IPS-11a (cell line): ENCODE results near the gene ENO4.

Source experiments
- H3K4me3 ChIP-seq: one replicate; pipeline ENCODE4 v1.5.1; 2013; ENCODE audit warnings: low read depth, low read length, control low read depth

ENO4 gene

GRCh38 chr10:116866987-116867595 lies 17.8 kb downstream of the ENO4 start:
- H3K4me3 ChIP-seq = no peak overlapping the region

GRCh38 chr10:116868198-116868676 lies 18.9 kb downstream of the ENO4 start:
- no peak overlapping the region for H3K4me3 ChIP-seq

- H3K4me3 ChIP-seq = no peak overlapping the region
Observed at GRCh38 chr10:116868722-116869121, 19.4 kb downstream of the ENO4 start.

GRCh38 chr10:116870949-116871348 lies 21.6 kb downstream of the ENO4 start:
- H3K4me3 ChIP-seq = no peak overlapping the region

GRCh38 chr10:116873134-116873533 lies 23.8 kb downstream of the ENO4 start:
- no peak overlapping the region for H3K4me3 ChIP-seq

- no peak overlapping the region for H3K4me3 ChIP-seq
Observed at GRCh38 chr10:116875897-116876296, 26.6 kb downstream of the ENO4 start.

- H3K4me3 ChIP-seq = no peak overlapping the region
Observed at GRCh38 chr10:116877391-116877790, 28.1 kb downstream of the ENO4 start.

GRCh38 chr10:116878123-116878522 lies 28.8 kb downstream of the ENO4 start:
- no peak overlapping the region for H3K4me3 ChIP-seq

GRCh38 chr10:116879817-116880216 lies 30.5 kb downstream of the ENO4 start:
- no peak overlapping the region for H3K4me3 ChIP-seq

- H3K4me3 ChIP-seq = no peak overlapping the region
Observed at GRCh38 chr10:116880716-116881482, 31.6 kb downstream of the ENO4 start.

- no peak overlapping the region for H3K4me3 ChIP-seq
Observed at GRCh38 chr10:116882639-116883038, 33.3 kb downstream of the ENO4 start.

- no peak overlapping the region for H3K4me3 ChIP-seq
Observed at GRCh38 chr10:116886772-116887171, 37.5 kb downstream of the ENO4 start.

GRCh38 chr10:116888380-116889055 lies 39.2 kb downstream of the ENO4 start:
- H3K4me3 ChIP-seq = no peak overlapping the region

- no peak overlapping the region for H3K4me3 ChIP-seq
Observed at GRCh38 chr10:116889066-116889465, 39.8 kb downstream of the ENO4 start.

- no peak overlapping the region for H3K4me3 ChIP-seq
Observed at GRCh38 chr10:116891208-116891607, 41.9 kb downstream of the ENO4 start.

GRCh38 chr10:116892907-116893685 lies 43.8 kb downstream of the ENO4 start:
- no peak overlapping the region for H3K4me3 ChIP-seq

- H3K4me3 ChIP-seq = no peak overlapping the region
Observed at GRCh38 chr10:116893686-116894037, 44.4 kb downstream of the ENO4 start.

GRCh38 chr10:116899626-116900025 lies 50.3 kb downstream of the ENO4 start:
- no peak overlapping the region for H3K4me3 ChIP-seq

- no peak overlapping the region for H3K4me3 ChIP-seq
Observed at GRCh38 chr10:116905845-116906210, 56.5 kb downstream of the ENO4 start.

GRCh38 chr10:116907245-116907987 lies 58.1 kb downstream of the ENO4 start:
- no peak overlapping the region for H3K4me3 ChIP-seq

- H3K4me3 ChIP-seq = no peak overlapping the region
Observed at GRCh38 chr10:116909307-116909706, 60.0 kb downstream of the ENO4 start.
